Activated CD4-positive, alpha-beta T cell treated with anti-CD3 and anti-CD28 coated beads, Interleukin-2, amount 50 U/mL, for 4 hours (primary cell): Measurements from ENCODE around the gene PRR35.

Experiments
- DNase-seq, 2 experiments: peaks; one replicate each; pipeline ENCODE4 v3.0.0-alpha.2; 2020

The PRR35 gene

GRCh38 chr16:528111-529011 is 31.8 kb upstream of the PRR35 start:
- DNase-seq, result peak in 1 of 2 experiments; percentile 26

- no peak for DNase-seq
Measured at GRCh38 chr16:529012-529575, 31.1 kb upstream of the PRR35 start.

- DNase-seq, result no peak
Measured at GRCh38 chr16:530111-530817, 29.9 kb upstream of the PRR35 start.

- DNase-seq, result no peak
Measured at GRCh38 chr16:531494-532125, 28.6 kb upstream of the PRR35 start.

- DNase-seq, result no peak
Measured at GRCh38 chr16:533391-534123, 26.6 kb upstream of the PRR35 start.

- DNase-seq, result no peak
Measured at GRCh38 chr16:534135-534534, 26.1 kb upstream of the PRR35 start.

DNA sequence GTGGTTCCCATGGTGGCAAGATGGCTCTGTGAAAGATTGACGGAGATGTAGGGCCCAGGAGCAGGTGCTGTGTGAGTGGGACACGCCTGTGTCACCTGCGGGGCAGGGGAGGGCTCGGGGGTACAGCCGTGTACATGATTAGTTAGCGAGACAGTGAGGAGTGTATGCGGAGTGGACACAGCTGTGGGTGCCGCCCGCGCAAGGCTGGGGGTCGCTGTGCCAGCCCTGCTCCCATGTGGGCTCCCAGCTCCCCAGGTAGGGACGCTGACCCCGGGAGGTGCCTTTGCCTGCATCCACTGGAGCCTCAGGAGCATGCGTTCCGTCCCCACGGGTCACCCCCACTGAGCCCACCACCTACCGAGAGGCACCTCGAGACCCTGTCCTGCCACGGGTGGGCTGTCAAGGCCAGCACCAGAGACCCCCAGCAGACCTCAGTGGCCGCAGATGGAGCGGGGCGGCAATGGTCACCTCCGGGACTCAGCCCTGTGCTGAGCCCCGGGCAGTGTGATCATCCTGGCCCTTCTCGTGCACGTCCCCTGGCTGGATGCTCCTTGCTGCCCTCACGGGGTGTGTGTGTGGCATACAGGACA is 25.2 kb upstream of the PRR35 start:
- DNase-seq, result no peak

DNA sequence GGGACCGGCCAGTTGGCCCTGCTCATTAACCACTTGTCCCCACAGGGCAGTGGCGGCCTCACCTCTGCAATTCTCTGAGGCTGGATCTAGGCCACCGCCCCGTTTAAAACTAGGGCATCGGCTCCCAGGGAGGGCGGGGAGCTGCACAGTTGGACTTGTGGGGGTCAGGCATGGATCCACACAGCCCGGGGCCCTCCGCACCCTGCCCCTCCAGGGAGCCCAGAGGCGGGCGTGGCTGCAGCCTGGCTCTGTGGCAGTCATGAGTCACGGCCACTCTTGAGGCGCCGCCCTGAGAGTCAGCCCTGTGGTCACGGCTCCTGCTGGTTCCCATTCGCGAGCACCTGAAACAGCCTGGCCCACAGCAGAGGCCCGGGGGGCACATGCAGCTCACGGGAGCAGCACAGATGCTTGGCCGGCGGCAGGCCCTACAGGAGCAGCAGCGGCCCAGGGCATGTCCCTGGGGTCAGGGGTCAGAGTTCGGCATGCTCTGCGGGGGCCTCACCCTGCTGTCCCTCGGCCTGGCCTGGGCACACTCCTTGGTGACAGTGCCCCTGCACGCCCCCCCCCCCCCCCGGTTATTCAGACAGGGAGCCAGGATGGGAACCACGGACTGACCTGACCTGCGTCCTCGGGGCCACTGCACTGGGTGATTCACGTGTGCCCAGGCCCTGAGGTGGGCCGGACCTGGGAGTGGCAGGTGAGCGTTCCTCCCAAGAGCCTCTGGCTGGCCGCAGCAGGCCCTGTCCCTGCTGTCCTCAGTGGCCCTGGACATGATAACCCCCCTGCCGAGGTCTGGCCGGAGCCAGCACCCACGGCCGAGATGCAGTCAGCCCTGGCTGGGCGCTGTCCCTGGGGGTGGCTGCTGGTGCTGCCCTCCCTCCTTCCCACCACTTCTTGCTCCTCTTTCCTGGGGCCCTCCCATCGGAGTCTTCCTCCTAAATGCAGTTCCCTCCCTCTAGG is 24.5 kb upstream of the PRR35 start:
- DNase-seq, result no peak

- no peak for DNase-seq
Measured at GRCh38 chr16:536746-537145, 23.4 kb upstream of the PRR35 start.

GRCh38 chr16:537415-538335 is 22.5 kb upstream of the PRR35 start:
- DNase-seq, result peak in 1 of 2 experiments; percentile 19

- DNase-seq, result no peak
Measured at GRCh38 chr16:539901-540530, 20.2 kb upstream of the PRR35 start.

DNA sequence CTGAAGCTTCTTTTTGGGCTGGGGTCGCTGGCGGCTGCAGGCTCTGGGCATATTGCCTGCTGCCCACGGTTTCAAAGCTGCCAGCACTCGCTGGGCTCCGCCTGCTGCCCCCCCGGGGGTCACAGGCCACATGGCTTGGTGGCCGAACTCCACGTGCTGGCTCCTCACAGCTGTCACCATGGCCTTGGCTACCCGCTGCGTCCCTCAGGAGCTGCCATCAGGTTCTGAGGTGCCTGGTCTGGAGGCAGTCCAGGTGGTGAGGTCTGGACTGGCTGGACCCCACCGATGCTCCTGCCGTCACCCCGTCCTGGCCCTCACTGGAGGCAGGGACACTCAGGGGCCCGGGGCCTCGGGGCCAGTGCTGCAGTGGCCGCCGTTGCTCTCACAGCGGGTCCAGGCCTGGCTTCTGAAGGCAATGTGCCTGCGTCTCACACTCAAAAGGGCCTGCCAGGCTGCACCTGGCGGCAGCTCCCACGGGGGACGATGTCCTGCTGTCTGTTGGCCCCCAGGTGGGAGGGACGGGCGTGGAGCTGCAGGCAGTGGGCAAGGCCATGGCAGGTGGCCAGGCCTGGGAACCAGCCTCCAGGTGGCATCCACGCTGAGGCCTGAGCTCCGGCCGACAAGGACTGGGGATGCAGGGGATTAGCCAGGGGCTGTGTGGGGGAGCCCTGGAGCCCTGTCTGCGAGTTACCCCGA is 19.4 kb upstream of the PRR35 start:
- no peak for DNase-seq

DNA sequence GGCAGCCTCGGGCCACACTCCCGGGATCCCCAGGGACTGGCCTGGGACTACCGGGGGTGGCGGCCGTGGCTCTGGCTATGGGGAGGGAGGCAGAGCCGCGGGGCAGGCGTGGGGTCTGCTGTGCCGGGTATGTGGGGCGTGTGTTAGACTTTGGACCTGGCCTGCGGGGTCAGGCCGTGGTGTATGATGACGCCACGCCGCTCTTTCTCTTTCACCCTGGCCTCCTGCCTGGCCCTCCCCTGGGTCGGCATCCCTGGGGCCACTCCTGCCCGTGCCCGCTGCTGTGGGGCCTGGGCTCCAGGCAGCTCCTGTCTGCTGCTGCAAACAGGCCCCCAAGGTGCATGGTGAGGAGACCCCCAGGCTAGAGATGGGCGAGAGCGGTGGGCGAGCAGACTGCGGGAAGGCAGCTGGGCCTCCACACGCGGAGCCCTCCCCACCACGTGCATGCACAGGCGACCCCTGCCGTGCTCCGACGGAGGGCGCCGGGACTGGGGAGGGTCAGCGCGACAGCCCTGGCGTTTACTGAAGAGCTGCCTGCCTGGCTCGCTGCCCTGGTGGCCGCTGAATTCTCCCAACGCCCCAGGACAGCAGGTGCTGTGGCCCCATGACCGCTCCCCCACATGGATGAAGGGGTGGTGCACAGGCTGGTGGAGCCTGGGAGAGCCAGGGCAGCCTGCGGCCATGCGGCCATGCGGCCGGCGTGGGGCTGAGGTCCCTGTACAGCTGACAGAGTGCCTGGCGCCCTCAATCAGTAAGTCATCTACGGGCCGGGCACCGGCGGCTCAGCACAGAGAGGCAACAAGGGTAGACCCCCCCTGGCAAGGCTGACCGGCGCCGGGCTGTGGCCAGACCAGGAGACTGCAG is 16.7 kb upstream of the PRR35 start:
- DNase-seq, result no peak

- no peak for DNase-seq
Measured at GRCh38 chr16:544517-544916, 15.7 kb upstream of the PRR35 start.

DNA sequence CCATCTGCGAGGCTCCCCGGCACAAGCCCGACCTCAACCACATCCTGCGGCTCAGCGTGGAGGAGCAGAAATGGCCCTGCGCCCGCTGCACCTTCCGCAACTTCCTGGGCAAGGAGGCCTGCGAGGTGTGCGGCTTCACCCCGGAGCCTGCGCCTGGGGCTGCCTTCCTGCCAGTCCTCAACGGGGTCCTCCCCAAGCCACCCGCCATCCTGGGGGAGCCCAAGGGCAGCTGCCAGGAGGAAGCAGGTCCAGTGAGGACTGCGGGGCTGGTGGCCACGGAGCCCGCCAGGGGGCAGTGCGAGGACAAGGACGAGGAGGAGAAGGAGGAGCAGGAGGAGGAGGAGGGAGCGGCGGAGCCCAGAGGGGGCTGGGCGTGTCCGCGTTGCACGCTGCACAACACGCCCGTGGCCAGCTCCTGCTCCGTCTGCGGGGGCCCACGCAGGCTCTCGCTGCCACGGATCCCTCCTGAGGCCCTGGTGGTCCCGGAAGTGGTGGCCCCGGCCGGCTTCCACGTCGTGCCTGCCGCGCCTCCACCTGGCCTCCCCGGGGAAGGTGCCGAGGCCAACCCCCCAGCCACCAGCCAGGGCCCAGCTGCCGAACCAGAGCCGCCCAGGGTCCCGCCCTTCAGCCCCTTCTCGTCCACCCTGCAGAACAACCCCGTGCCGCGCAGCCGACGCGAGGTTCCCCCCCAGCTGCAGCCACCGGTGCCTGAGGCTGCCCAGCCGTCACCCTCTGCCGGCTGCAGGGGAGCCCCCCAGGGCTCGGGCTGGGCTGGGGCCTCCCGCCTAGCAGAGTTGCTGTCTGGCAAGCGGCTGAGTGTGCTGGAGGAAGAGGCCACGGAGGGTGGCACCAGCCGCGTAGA is 13.1 kb upstream of the PRR35 start:
- peak; percentile 32 to 38 for DNase-seq

DNA sequence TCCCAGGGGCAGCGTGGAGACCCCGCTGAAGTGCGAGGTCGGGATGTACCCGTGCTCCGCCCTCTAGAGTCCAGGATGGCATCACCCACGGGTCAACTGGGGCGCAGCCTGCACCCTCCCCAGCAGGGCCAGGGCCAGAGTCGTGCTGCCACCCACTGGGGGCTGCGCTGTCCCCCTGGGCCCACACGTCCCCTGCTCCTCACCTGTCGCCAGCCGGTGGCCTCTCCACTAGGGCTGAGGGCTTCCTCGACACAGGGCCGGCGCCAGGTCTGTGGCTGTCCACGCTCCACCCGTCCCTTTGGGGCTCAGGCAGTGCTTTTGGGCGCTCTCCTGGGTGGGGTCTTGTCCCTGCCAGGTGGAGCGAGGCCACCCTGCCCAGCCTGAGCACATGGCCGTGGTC is 11.6 kb upstream of the PRR35 start:
- no peak for DNase-seq
